Measurements from ENCODE around the gene ARID2.

Gene ARID2, protein sequence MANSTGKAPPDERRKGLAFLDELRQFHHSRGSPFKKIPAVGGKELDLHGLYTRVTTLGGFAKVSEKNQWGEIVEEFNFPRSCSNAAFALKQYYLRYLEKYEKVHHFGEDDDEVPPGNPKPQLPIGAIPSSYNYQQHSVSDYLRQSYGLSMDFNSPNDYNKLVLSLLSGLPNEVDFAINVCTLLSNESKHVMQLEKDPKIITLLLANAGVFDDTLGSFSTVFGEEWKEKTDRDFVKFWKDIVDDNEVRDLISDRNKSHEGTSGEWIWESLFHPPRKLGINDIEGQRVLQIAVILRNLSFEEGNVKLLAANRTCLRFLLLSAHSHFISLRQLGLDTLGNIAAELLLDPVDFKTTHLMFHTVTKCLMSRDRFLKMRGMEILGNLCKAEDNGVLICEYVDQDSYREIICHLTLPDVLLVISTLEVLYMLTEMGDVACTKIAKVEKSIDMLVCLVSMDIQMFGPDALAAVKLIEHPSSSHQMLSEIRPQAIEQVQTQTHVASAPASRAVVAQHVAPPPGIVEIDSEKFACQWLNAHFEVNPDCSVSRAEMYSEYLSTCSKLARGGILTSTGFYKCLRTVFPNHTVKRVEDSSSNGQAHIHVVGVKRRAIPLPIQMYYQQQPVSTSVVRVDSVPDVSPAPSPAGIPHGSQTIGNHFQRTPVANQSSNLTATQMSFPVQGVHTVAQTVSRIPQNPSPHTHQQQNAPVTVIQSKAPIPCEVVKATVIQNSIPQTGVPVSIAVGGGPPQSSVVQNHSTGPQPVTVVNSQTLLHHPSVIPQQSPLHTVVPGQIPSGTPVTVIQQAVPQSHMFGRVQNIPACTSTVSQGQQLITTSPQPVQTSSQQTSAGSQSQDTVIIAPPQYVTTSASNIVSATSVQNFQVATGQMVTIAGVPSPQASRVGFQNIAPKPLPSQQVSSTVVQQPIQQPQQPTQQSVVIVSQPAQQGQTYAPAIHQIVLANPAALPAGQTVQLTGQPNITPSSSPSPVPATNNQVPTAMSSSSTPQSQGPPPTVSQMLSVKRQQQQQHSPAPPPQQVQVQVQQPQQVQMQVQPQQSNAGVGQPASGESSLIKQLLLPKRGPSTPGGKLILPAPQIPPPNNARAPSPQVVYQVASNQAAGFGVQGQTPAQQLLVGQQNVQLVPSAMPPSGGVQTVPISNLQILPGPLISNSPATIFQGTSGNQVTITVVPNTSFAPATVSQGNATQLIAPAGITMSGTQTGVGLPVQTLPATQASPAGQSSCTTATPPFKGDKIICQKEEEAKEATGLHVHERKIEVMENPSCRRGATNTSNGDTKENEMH (N-terminal part only)

GRCh38 chr12:45729233-45730083 is at the start of gene ARID2:
Gene ARID2, plus strand, starts transcription at chr12:45729706. Its CDS starts 131 bp downstream, at chr12:45729837.
- DNase-seq: peak; percentile 20

DNA sequence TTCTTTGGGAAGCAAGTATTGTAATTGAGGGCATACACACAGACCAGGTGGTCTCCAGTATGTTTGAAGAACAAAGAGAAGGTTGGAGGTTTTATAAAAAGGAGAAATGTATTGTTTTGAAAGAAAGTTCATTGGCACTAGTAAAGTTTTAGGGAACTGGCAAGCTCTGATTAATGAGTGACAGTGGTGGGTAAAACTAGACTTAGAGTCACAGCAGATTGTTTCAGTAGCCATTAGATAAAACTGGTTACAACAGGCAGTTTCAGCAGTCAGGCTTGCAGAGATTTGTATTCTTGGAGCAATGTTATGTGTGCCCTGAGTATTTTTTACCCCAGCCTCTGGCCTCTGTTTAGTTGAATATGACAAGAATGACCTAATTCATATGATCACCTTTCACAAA is 49.1 kb upstream of the ARID2 start:
- DNase-seq: no peak

DNA sequence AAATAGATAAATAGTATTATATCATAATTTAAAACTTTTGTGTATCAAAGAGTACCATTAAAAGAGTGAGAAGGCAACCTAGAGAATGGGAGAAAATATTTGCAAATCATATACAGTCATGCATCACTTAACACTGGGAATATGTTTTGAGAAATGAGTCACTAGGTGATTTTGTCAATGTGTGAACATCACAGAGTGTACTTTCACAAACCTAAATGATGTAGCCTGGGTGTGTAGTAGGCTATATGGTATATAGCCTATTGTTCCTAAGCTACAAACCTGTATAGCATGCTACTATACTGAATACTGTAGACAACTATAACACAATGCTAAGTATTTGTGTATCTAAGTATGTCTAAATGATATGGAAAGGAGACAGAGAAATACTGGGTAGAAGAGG is 48.0 kb upstream of the ARID2 start:
- no peak for DNase-seq

- no peak for DNase-seq
Observed at GRCh38 chr12:45685680-45686079, 43.8 kb upstream of the ARID2 start.

- DNase-seq: no peak
Observed at GRCh38 chr12:45687081-45688015, 42.2 kb upstream of the ARID2 start.

- no peak for DNase-seq
Observed at GRCh38 chr12:45688183-45688582, 41.3 kb upstream of the ARID2 start.

DNA sequence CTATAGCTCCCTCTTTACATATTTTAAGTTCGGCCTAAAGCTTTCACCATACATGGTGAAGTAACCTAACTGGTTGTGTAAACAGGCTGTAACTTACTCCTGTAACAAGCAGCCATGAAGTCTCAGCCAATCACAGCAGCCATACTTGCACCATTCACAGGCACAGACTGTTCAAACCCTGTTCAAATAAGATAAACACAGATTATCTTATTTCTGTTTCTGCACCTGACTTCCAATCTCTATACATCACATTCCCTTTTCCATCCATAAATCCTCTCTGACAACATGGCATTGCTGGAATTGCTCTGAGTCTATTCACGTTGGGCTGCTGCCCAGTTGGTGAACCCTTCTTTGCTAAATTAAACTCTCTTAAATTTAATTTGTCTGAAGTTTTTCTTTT is 34.5 kb upstream of the ARID2 start:
- DNase-seq: no peak

GRCh38 chr12:45695606-45696005 is 33.9 kb upstream of the ARID2 start:
- no peak for DNase-seq

DNA sequence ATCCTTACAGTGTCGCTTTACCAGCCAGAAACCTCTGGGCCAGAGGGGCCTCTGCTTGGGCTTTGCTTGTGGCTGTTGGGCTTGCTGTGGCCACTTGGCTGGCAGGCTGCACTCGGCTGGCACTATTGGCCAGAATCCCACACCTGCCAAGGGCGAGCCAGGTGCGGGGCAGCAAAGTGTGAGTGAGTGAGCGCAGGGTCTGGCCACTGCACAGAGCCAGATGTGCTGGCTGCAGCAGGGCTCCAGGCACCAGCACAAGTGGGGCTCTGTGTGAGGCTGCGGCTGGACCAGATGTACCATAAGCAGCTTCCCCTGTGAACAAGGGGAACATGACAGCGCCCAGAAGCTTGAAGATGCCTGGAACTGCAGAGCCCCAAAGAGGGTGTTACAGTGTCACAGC is 33.5 kb upstream of the ARID2 start:
- no peak for DNase-seq

- DNase-seq: no peak
Observed at GRCh38 chr12:45697371-45697770, 32.1 kb upstream of the ARID2 start.

DNA sequence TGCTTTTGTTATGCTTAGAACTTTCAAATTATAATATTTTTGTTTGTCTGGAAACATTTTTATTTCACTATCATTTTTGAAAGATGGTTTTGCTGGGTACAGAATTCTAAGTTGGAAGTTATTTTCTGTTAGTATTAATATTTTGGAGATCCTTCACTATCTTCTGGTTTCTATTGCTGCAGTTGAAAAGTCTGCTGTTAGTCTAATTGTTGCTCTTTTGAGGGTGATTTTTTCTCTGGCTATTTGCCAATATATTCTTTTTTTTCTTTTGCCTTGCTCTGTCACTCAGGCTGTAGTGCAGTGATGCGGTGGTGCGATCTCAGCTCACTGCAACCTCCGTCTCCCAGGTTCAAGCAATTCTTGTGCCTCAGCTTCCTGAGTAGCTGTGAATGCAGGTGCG is 28.2 kb upstream of the ARID2 start:
- DNase-seq: no peak

DNA sequence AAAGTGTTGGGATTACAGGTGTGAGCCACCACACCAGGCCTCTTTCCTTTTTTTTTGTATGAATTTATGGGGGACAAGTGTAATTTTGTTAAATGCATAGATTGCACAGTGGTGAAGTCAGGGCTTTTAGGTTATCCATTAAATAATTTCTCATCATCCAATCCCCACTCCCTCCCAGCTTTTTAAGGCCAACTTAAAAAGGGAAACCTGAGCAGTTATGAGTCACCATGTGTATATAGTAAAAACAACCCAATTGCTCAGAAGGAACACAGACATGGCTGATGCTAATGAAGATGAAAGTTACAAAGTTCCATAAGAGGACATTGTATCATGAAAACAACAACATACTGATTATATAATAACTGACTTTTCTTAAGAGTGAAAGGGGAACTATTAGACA is 25.6 kb upstream of the ARID2 start:
- no peak for DNase-seq

GRCh38 chr12:45704968-45705367 is 24.5 kb upstream of the ARID2 start:
- DNase-seq: no peak

- no peak for DNase-seq
Observed at GRCh38 chr12:45705404-45705803, 24.1 kb upstream of the ARID2 start.

DNA sequence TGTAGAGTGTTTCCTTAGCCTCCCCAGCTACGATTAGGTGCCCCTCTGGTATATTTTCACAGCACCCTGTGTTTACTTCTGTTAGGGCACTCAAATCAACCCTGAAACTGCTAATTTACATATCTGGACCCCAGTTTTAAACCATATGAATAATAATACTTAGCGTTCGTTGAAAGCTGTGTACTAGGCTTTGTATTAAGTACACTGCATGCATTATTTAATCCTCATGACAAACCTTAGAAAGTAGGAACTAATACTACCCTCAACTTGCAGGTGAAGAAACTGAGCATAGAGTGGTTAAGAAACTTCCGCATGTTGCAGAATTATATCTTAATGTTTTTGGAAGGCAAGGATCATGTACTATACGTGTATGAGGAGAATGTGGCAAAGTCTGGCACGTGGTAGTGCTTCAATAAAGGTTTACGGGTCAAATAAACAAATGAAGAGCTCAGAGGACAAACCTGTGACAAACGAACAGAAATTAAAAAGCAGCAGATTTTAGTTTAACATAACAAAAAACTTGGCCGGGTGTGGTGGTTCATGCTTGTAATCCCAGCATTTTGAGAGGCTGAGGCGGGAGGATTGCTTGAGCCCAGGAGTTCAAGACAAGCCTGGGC is 22.2 kb upstream of the ARID2 start:
- no peak for DNase-seq

- DNase-seq: no peak
Observed at GRCh38 chr12:45708363-45708762, 21.1 kb upstream of the ARID2 start.

DNA sequence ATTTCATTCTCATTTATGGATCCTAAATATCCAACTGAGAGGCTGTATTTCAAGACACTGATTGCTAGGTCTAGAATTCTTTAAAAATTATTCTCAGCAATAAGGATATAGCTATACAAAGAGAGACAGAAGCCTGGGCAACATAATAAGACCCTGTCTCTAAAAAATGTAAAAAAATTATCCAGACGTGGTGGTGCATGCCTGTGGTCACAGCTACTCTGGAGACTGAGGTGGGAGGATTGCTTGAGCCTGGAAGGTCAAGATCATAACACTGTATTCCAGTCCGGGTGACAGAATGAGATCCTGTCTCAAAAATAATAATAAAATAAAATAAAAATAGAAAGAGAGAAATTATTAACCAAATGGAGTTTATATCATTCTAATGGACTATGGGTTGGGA is 20.6 kb upstream of the ARID2 start:
- no peak for DNase-seq

DNA sequence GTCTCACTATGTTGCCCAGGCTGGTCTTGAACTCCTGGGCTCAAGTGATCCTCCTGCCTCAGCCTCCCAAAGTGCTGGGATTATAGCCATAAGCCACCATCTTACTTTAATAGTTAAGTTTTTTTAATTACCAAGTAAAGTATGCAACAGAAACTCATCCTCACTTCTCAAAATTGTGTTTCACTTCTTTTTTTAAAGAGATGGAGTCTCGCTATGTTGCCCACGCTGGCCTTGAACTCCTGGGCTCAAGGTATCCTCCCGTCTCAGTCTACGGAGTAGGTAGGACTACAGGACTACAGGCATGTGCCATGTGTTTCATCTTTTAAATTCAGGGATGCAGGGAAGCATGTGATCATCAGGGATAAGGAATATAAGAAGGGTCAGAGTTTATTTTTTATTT is 17.2 kb upstream of the ARID2 start:
- DNase-seq: no peak

DNA sequence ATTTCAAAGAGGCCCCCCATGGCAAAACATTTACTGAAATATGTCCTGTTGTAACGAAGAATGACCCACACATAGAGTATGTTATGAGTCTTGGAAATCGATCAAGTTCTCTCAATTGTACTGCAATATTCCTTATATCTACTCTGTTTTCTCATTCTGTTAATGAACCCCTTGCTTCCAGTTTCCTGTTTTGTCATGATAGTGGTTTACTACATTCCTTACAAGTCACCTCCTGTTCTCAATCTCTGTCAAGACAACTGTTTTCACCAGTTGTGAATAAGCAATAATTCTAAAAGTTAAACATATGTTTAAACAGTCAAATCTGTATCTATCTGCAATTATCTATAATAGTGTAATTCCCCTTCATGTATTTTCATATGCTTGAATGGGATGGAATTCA is 16.4 kb upstream of the ARID2 start:
- no peak for DNase-seq

DNA sequence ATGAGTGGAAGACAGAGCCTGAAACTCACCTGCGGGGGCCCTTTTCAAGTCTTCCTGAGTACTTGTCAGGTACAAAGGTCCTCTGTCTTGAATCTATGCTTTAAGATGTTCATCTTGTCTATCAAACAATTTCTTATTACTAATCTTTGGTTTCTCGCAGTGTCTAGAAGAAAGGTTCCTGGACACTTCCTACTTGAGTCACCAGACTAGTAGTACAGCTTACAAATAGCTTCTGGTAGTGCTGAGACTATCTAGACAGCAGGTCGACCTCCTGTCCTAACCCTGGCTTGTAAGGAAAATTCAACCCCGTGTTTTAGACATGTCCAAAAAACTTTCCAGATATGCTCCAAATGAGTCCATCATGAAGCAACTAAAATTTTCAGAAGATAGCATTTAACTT is 11.2 kb upstream of the ARID2 start:
- DNase-seq: no peak

DNA sequence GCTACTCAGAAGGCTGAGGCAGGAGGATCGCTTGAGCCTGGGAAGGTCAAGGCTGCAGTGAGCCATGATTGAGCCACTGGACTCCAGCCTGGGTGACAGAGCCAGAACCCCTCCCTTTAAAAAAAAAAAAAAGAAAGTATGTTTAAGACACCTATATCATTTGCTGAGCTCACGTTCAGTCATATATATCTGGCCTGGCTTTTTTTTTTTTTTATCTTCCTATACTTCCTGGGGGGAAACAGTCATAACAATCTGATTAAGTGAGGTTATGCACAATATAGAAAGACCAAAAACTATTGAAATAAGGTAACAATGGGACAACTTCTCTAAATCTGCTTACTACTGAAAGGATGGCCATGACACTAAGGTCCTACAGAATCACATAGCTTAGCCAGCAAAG is 9.4 kb upstream of the ARID2 start:
- DNase-seq: no peak
